K562 (cell line): ENCODE measurements around the gene LCTL. TPM values are rescaled to one million over a fixed set of nuclear protein-coding genes. Genes with fewer than 3 reads are reported as not detected.

Experiments
- BCLAF1 ChIP-seq, 2 experiments: fragments of 450-650 bp in 1 of 2; IDR thresholded peaks; 2 replicates each; pipeline ENCODE4 v1.6.1; 2011 to 2017; ENCODE audit warnings: low read depth in 2 of 2, antibody characterized with exemption in 1 of 2, borderline replicate concordance in 1 of 2, low read length in 1 of 2, mild to moderate bottlenecking in 1 of 2, mixed read lengths in 1 of 2; ENCODE audit not compliant: control insufficient read depth in 1 of 2
- CCNT2 ChIP-seq: IDR thresholded peaks from 2 replicates; pipeline ENCODE4 v1.6.1; 2011; ENCODE audit warnings: borderline replicate concordance, low read depth, mild to moderate bottlenecking, moderate library complexity, mixed read lengths, low read length; ENCODE audit not compliant: insufficient read length; ENCODE audit errors: extremely low read depth
- CTCFL ChIP-seq: IDR thresholded peaks from 2 replicates; pipeline ENCODE4 v1.6.1; 2011; ENCODE audit warnings: borderline replicate concordance, low read depth, mild to moderate bottlenecking, moderate library complexity, low read length; ENCODE audit not compliant: insufficient read depth, poor library complexity, severe bottlenecking
- ESRRB ChIP-seq: fragments of 250-450 bp; sonication (Bioruptor Pico); IDR thresholded peaks from 2 replicates; pipeline ENCODE4 v1.5.0; 2020; ENCODE audit warnings: mild to moderate bottlenecking, moderate library complexity, borderline replicate concordance
- GATAD2A ChIP-seq: fragments of 450-650 bp; IDR thresholded peaks from 2 replicates; pipeline ENCODE4 v1.6.1; 2017
- JUN ChIP-seq, 2 experiments: sonication (generic) in 1 of 2; formaldehyde crosslinking in 1 of 2; IDR thresholded peaks; 2 replicates each; pipeline versions ENCODE4 v1.6.1 to v1.8.0; 2012 to 2022; ENCODE audit warnings: borderline replicate concordance in 2 of 2, mild to moderate bottlenecking in 2 of 2, improper control_type of control experiment in 1 of 2, low read depth in 1 of 2, low read length in 1 of 2, missing genetic modification reagents in 1 of 2
- MTF1 ChIP-seq: fragments of 250-450 bp; sonication (Bioruptor Pico); IDR thresholded peaks from 2 replicates; pipeline ENCODE4 v1.9.0; 2021; ENCODE audit warnings: moderate library complexity, mild to moderate bottlenecking, inconsistent platforms, borderline replicate concordance
- NCOA2 ChIP-seq, 2 experiments: fragments of 450-650 bp; IDR thresholded peaks; 2 replicates each; pipeline ENCODE4 v1.6.1; 2018; ENCODE audit warnings: mild to moderate bottlenecking in 2 of 2, moderate library complexity in 1 of 2; ENCODE audit not compliant: partially characterized antibody in 2 of 2
- NR0B1 ChIP-seq: fragments of 450-650 bp; IDR thresholded peaks from one replicate; pipeline ENCODE4 v1.6.1; 2018; ENCODE audit warnings: mild to moderate bottlenecking, moderate library complexity; ENCODE audit not compliant: partially characterized antibody
- NR1H2 ChIP-seq: sonication (generic); formaldehyde crosslinking; IDR thresholded peaks from 2 replicates; pipeline ENCODE4 v1.4.0; 2020; ENCODE audit warnings: mild to moderate bottlenecking, missing genetic modification reagents
- PHF8 ChIP-seq: fragments of 200-600 bp; sonication (generic); IDR thresholded peaks from 2 replicates; pipeline ENCODE4 v1.6.1; 2012; ENCODE audit warnings: mixed run types, mild to moderate bottlenecking, inconsistent platforms, low read length, moderate library complexity, borderline replicate concordance
- SAP30 ChIP-seq: fragments of 200-600 bp; sonication (generic); IDR thresholded peaks from 2 replicates; pipeline ENCODE4 v1.6.1; 2012; ENCODE audit warnings: borderline replicate concordance, low read depth, mild to moderate bottlenecking, moderate library complexity, low read length, control low read depth, inconsistent platforms; ENCODE audit not compliant: insufficient read depth, poor library complexity, severe bottlenecking
- SIN3A ChIP-seq, 2 experiments: fragments of 150-350 bp in 1 of 2; IDR thresholded peaks; 2 replicates each; pipeline ENCODE4 v1.6.1; 2011 to 2016; ENCODE audit warnings: borderline replicate concordance in 2 of 2, low read depth in 2 of 2, low read length in 2 of 2, mild to moderate bottlenecking in 2 of 2, moderate library complexity in 2 of 2; ENCODE audit not compliant: control insufficient read depth in 1 of 2
- SOX6 ChIP-seq: fragments of 450-650 bp; IDR thresholded peaks from 2 replicates; pipeline ENCODE4 v1.6.1; 2014; ENCODE audit warnings: mild to moderate bottlenecking
- STAT5A ChIP-seq: IDR thresholded peaks from 2 replicates; pipeline ENCODE4 v1.6.1; 2012; ENCODE audit warnings: low read length, inconsistent platforms, borderline replicate concordance
- TEAD1 ChIP-seq, 2 experiments: fragments of 450-650 bp in 1 of 2; sonication (generic) in 1 of 2; formaldehyde crosslinking; IDR thresholded peaks; 2 replicates each; pipeline versions ENCODE4 v1.4.0 to v1.8.0; 2020 to 2022; ENCODE audit warnings: mild to moderate bottlenecking in 2 of 2, missing genetic modification reagents in 1 of 2
- ZNF239 ChIP-seq: fragments of 250-450 bp; sonication (Bioruptor Pico); IDR thresholded peaks from 2 replicates; pipeline ENCODE4 v1.4.0; 2020; ENCODE audit warnings: mild to moderate bottlenecking
- ZSCAN29 ChIP-seq: fragments of 450-650 bp; IDR thresholded peaks from 2 replicates; pipeline ENCODE4 v1.6.1; 2017
- polyA plus RNA-seq, 8 experiments: library from polyadenylated mRNA; depleted of rRNA in 4 of 8; stranded (reverse) in 5 of 8; unstranded in 3 of 8; fragments of >200 nt; fragmentation: Nextera tagmentation in 2 of 8; fragmentation: Illumina TruSeq in 1 of 8; extraction: Ambion mirVana in 2 of 8; extraction: Trizol in 1 of 8; gene quantifications; 2 replicates each; pipeline versions ENCODE4 v1.2.1 to v1.2.3, GENCODE V29; 2011 to 2014; ENCODE audit warnings: inconsistent platforms in 1 of 8, missing spikeins in 1 of 8
- total RNA-seq, 7 experiments: library from RNA; depleted of rRNA in 6 of 7; stranded (reverse); fragments of >200 nt in 6 of 7; fragmentation: Illumina TruSeq in 2 of 7; extraction: Trizol in 2 of 7; gene quantifications; 2 replicates each; pipeline versions ENCODE4 v1.2.1 to v1.2.3, GENCODE V29; 2011 to 2021; ENCODE audit warnings: low replicate concordance in 1 of 7

The LCTL gene
- total and polyA plus RNA-seq, 9 of the 15 experiments (the other 6 are each of a cell fraction or from before 2014, with no cell fraction given), result 0.08 to 0.31 (median 0.17) TPM; not detected in 6

- TF ChIP-seq BCLAF1 (IDR thresholded peaks at IDR 0.05; ENCODE audit: borderline replicate concordance in 1 of 2, control insufficient read depth in 1 of 2, low read depth in 2 of 2, low read length in 1 of 2) (no peak), CCNT2 (no peak), JUN (IDR thresholded peaks at IDR 0.05; ENCODE audit: borderline replicate concordance, low read depth, low read length) (no peak), JUN (CRISPR knock-in tag; IDR thresholded peaks at IDR 0.05; ENCODE audit: borderline replicate concordance) (0 out of 2 replicates have a peak, but pooled peaks have one; percentile 49), NR1H2 (CRISPR knock-in tag) (no peak), SIN3A (IDR thresholded peaks at IDR 0.05; ENCODE audit: borderline replicate concordance in 2 of 2, control insufficient read depth in 1 of 2, low read depth in 2 of 2, low read length in 2 of 2) (peak; percentile 1 to 25; a peak in 2 of 4 replicates), ZNF239 (CRISPR knock-in tag) (no peak), PHF8 (peak; percentile 45; the same call in 1 of the 2 replicates), SAP30 (peak; percentile 43), MTF1 (CRISPR knock-in tag) (no peak), GATAD2A (no peak), ESRRB (CRISPR knock-in tag) (no peak), TEAD1 (CRISPR knock-in tag; IDR thresholded peaks at IDR 0.05) (peak in 1 of 2 experiments; percentile 67; a peak in 2 of 4 replicates), STAT5A (no peak; the same call in 1 of the 2 replicates), NR0B1 (no peak), ZSCAN29 (no peak), CTCFL (no peak), SOX6 (no peak), NCOA2 (IDR thresholded peaks at IDR 0.05; ENCODE audit: partially characterized antibody in 2 of 2) (no peak)
Observed at GRCh38 chr15:66505430-66505811, 60.4 kb downstream of the LCTL start (continued).
